NCI-H2107 treated with DMSO at 0.1 percent for 48 hours (cell line): ENCODE data around the gene MARCKSL1.
"Not testable (repeated sequence)": the region's sequence is repeated elsewhere in the genome, so short reads cannot be mapped to it uniquely, and the experiment has no call there.

Source experiments
- DNase-seq: peaks from one replicate; lab custom pipeline; 2025; ENCODE audit not compliant: unreplicated experiment; lab: John Stamatoyannopoulos, UW

Gene MARCKSL1

GRCh38 chr1:32291708-32292538 lies 44.1 kb downstream of the MARCKSL1 start, which contains the start of gene HDAC1:
HDAC1 (plus strand) TSS chr1:32292083; CDS start chr1:32292170, 87 bp downstream.
- DNase-seq: peak; percentile 94

- no peak for DNase-seq
Observed at GRCh38 chr1:32291145-32291707, 44.8 kb downstream of the MARCKSL1 start.

- DNase-seq: no peak
Observed at GRCh38 chr1:32289256-32289655, 46.8 kb downstream of the MARCKSL1 start.

GRCh38 chr1:32286763-32287162 lies 49.3 kb downstream of the MARCKSL1 start:
- no peak for DNase-seq

GRCh38 chr1:32285658-32286057 lies 50.4 kb downstream of the MARCKSL1 start:
- no peak for DNase-seq

- DNase-seq: not testable (repeated sequence)
Observed at GRCh38 chr1:32284777-32285176, 51.3 kb downstream of the MARCKSL1 start.
